Ascending aorta (tissue), 2 donors: ENCODE results near the gene PCDHGA1. TPM values are rescaled to one million over a fixed set of nuclear protein-coding genes. Genes with fewer than 3 reads are reported as not detected.

Experiments used
- DNase-seq, 2 donors: peaks; one replicate each; pipeline ENCODE4 v3.0.0-alpha.2; 2019; ENCODE audit warnings: low spot score in 2 of 2
- H3K27ac ChIP-seq, 2 donors: fragments of 200-600 bp; sonication (generic); one replicate each; pipeline ENCODE4 v1.5.1; 2016 to 2017; ENCODE audit warnings: mild to moderate bottlenecking in 1 of 2
- H3K27me3 ChIP-seq: fragments of 200-600 bp; sonication (generic); one replicate; pipeline ENCODE4 v1.5.1; 2017
- H3K36me3 ChIP-seq, 2 donors: fragments of 200-600 bp; sonication (generic); one replicate each; pipeline ENCODE4 v1.5.1; 2016
- H3K4me1 ChIP-seq, 2 donors: fragments of 200-600 bp; sonication (generic); one replicate each; pipeline ENCODE4 v1.5.1; 2016 to 2017; ENCODE audit warnings: mild to moderate bottlenecking in 1 of 2
- H3K4me3 ChIP-seq, 2 donors: fragments of 200-600 bp; sonication (generic); one replicate each; pipeline ENCODE4 v1.5.1; 2016 to 2017; ENCODE audit warnings: mild to moderate bottlenecking in 1 of 2
- H3K9me3 ChIP-seq, 2 donors: fragments of 200-600 bp; sonication (generic); one replicate each; pipeline ENCODE4 v1.5.1; 2016
- CTCF ChIP-seq, 3 experiments: fragments of 200-600 bp in 2 of 3; fragments of 450-650 bp in 1 of 3; sonication (generic) in 2 of 3; IDR thresholded peaks; one replicate each; pipeline ENCODE4 v1.5.1; 2016 to 2019; ENCODE audit warnings: antibody characterized with exemption in 3 of 3, mild to moderate bottlenecking in 1 of 3, moderate library complexity in 1 of 3
- intact Hi-C: fragments of 100-400 bp; cut with DNase I; formaldehyde crosslinking; loops from one replicate; pipeline ENCODE4 v1.15.1; 2023
- total RNA-seq: library from RNA; depleted of rRNA; stranded (reverse); fragments of >200 nt; gene quantifications from one replicate; pipeline ENCODE4 v1.1.0, GENCODE V29; 2016

Gene PCDHGA1
- total RNA-seq, 1 donor from 2014 or later: not detected

- intact Hi-C loops: no loop called here
- peak overlapping the region in 1 of 2 donors; percentile 20 for H3K4me3 ChIP-seq
- peaks cover 7% of the 10 kb centered on the region in 2 donors for H3K4me1 ChIP-seq
- H3K27me3 ChIP-seq: no peaks in the 10 kb centered on the region
- H3K27ac ChIP-seq: peak overlapping the region; percentile 19 to 39
- peak in 1 of 2 donors; percentile 62 for DNase-seq
- TF ChIP-seq CTCF (IDR thresholded peaks at IDR 0.05): no peak
- H3K36me3 ChIP-seq: peaks cover 7 to 31% of the 10 kb centered on the region in 2 donors
- H3K9me3 ChIP-seq: no peaks in the 10 kb centered on the region
Observed at GRCh38 chr5:141494761-141495452, 164.6 kb downstream of the PCDHGA1 start.

- Histone ChIP-seq H3K4me1 (peaks cover 7% of the 10 kb centered on the region in 2 donors), H3K36me3 (peaks cover 7 to 27% of the 10 kb centered on the region in 2 donors), H3K9me3 (no peaks in the 10 kb centered on the region), H3K4me3 (no peak overlapping the region), H3K27me3 (no peaks in the 10 kb centered on the region), H3K27ac (peak overlapping the region in 1 of 2 donors; percentile 39)
- intact Hi-C loops: no loop called here
- no peak for TF ChIP-seq CTCF (IDR thresholded peaks at IDR 0.05)
- no peak for DNase-seq
Observed at GRCh38 chr5:141495453-141495811, 165.1 kb downstream of the PCDHGA1 start.

GRCh38 chr5:141496038-141496437, 165.7 kb downstream of the PCDHGA1 start:
- Histone ChIP-seq H3K9me3 (no peaks in the 10 kb centered on the region), H3K27me3 (no peaks in the 10 kb centered on the region), H3K4me1 (peaks cover 7% of the 10 kb centered on the region in 2 donors), H3K27ac (no peak overlapping the region), H3K4me3 (no peak overlapping the region), H3K36me3 (peaks cover 7 to 21% of the 10 kb centered on the region in 2 donors)
- intact Hi-C loops: no loop called here
- no peak for TF ChIP-seq CTCF (IDR thresholded peaks at IDR 0.05)
- no peak for DNase-seq

GRCh38 chr5:141501761-141502160, 171.4 kb downstream of the PCDHGA1 start:
- DNase-seq: no peak
- Histone ChIP-seq H3K36me3 (peaks cover 0 to 17% of the 10 kb centered on the region in 2 donors), H3K27ac (no peak overlapping the region), H3K4me3 (no peak overlapping the region), H3K9me3 (no peaks in the 10 kb centered on the region), H3K27me3 (no peaks in the 10 kb centered on the region), H3K4me1 (peaks cover 2 to 5% of the 10 kb centered on the region in 2 donors)
- TF ChIP-seq CTCF (IDR thresholded peaks at IDR 0.05): no peak
- intact Hi-C loops: no loop called here

GRCh38 chr5:141503681-141504080, 173.4 kb downstream of the PCDHGA1 start:
- intact Hi-C loops: no loop called here
- no peak for DNase-seq
- Histone ChIP-seq H3K27me3 (no peaks in the 10 kb centered on the region), H3K4me1 (peaks cover 19 to 24% of the 10 kb centered on the region in 2 donors), H3K9me3 (no peaks in the 10 kb centered on the region), H3K4me3 (no peak overlapping the region), H3K36me3 (peaks cover 0 to 17% of the 10 kb centered on the region in 2 donors), H3K27ac (peak overlapping the region; percentile 45 to 50)
- no peak for TF ChIP-seq CTCF (IDR thresholded peaks at IDR 0.05)
